HG03460 (cell line): Measurements from ENCODE around the gene LST1.

Experiments used
- ATAC-seq: cut with Tn5 transposase; IDR thresholded peaks from one replicate; pipeline ENCODE4 v1.9.1; 2021; ENCODE audit not compliant: unreplicated experiment

LST1 gene

GRCh38 chr6:31559958-31560696 is 25.9 kb upstream of the LST1 start:
- ATAC-seq, result peak; percentile 70

DNA sequence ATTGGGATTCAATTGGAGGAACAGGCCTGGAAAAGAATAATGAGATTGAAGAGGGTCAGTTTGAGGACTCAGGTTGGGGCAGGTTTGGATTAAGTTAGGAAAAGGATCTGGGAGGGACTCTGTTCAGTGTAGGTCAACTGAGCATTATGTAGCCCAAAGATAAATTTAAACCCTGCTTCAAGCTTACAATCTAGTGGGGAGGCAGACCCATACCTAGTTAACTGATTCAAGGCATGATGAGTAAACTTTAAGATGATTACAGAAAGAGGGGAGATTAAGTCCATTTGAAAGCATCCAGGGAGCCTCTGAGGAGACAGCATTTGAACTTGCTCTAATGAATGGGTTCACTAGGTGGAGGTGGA is 25.4 kb upstream of the LST1 start:
- ATAC-seq, result no peak

GRCh38 chr6:31567531-31568370 is 18.3 kb upstream of the LST1 start:
- no peak for ATAC-seq

- ATAC-seq, result peak; percentile 56
These were observed 17.5 kb upstream of the LST1 start for GRCh38 chr6:31568537-31568961.

DNA sequence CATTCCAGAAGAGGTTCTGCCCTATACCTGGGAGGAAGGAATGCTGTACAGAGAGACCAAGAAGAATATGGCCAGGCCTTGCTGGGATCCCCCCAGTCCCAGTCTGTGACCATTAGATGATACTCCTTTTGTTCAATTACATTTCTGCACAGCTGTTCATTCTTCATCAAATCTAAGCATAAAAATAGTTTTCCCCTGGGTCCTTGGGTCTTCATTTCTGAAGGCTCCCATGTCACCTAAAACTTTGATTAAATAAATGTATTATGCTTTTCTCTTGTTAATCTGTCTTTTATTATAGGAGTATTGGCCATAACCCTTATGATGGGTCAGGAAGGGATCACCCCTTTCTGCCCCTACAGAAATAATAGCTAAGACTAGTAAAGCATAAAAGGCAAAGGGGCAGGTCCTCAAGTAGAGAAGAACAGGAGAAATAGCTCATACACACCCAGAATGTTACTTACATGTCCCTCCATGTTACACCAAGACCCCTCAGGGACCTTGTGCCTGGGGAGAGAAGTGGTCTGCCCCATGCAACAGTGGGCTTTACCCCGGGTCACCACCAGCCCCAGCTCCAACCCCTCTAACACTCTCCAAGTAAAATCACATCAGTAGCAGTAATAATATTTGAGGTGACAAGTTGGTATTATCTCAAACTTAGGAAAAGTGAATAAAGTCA is 16.1 kb upstream of the LST1 start:
- no peak for ATAC-seq

GRCh38 chr6:31572041-31572911 is 13.8 kb upstream of the LST1 start, which contains the start of gene LTA:
Gene LTA, plus strand, starts transcription at chr6:31572289. Its CDS starts 454 bp downstream, at chr6:31572743.
- ATAC-seq, result peak; percentile 38

- ATAC-seq, result no peak
These were observed 12.6 kb upstream of the LST1 start for GRCh38 chr6:31573239-31574105.

DNA sequence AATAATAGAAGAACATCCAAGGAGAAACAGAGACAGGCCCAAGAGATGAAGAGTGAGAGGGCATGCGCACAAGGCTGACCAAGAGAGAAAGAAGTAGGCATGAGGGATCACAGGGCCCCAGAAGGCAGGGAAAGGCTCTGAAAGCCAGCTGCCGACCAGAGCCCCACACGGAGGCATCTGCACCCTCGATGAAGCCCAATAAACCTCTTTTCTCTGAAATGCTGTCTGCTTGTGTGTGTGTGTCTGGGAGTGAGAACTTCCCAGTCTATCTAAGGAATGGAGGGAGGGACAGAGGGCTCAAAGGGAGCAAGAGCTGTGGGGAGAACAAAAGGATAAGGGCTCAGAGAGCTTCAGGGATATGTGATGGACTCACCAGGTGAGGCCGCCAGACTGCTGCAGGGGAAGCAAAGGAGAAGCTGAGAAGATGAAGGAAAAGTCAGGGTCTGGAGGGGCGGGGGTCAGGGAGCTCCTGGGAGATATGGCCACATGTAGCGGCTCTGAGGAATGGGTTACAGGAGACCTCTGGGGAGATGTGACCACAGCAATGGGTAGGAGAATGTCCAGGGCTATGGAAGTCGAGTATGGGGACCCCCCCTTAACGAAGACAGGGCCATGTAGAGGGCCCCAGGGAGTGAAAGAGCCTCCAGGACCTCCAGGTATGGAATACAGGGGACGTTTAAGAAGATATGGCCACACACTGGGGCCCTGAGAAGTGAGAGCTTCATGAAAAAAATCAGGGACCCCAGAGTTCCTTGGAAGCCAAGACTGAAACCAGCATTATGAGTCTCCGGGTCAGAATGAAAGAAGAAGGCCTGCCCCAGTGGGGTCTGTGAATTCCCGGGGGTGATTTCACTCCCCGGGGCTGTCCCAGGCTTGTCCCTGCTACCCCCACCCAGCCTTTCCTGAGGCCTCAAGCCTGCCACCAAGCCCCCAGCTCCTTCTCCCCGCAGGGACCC is 11.7 kb upstream of the LST1 start:
- no peak for ATAC-seq

DNA sequence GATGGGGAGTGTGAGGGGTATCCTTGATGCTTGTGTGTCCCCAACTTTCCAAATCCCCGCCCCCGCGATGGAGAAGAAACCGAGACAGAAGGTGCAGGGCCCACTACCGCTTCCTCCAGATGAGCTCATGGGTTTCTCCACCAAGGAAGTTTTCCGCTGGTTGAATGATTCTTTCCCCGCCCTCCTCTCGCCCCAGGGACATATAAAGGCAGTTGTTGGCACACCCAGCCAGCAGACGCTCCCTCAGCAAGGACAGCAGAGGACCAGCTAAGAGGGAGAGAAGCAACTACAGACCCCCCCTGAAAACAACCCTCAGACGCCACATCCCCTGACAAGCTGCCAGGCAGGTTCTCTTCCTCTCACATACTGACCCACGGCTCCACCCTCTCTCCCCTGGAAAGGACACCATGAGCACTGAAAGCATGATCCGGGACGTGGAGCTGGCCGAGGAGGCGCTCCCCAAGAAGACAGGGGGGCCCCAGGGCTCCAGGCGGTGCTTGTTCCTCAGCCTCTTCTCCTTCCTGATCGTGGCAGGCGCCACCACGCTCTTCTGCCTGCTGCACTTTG is 10.7 kb upstream of the LST1 start, which contains the start of gene TNF:
TNF (plus strand) TSS at position 231 of the 567 bp plus-strand sequence; CDS start at position 408, 177 bp downstream.
- no peak for ATAC-seq

DNA sequence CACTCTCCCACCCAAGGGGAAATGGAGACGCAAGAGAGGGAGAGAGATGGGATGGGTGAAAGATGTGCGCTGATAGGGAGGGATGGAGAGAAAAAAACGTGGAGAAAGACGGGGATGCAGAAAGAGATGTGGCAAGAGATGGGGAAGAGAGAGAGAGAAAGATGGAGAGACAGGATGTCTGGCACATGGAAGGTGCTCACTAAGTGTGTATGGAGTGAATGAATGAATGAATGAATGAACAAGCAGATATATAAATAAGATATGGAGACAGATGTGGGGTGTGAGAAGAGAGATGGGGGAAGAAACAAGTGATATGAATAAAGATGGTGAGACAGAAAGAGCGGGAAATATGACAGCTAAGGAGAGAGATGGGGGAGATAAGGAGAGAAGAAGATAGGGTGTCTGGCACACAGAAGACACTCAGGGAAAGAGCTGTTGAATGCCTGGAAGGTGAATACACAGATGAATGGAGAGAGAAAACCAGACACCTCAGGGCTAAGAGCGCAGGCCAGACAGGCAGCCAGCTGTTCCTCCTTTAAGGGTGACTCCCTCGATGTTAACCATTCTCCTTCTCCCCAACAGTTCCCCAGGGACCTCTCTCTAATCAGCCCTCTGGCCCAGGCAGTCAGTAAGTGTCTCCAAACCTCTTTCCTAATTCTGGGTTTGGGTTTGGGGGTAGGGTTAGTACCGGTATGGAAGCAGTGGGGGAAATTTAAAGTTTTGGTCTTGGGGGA is 10.0 kb upstream of the LST1 start:
- no peak for ATAC-seq

DNA sequence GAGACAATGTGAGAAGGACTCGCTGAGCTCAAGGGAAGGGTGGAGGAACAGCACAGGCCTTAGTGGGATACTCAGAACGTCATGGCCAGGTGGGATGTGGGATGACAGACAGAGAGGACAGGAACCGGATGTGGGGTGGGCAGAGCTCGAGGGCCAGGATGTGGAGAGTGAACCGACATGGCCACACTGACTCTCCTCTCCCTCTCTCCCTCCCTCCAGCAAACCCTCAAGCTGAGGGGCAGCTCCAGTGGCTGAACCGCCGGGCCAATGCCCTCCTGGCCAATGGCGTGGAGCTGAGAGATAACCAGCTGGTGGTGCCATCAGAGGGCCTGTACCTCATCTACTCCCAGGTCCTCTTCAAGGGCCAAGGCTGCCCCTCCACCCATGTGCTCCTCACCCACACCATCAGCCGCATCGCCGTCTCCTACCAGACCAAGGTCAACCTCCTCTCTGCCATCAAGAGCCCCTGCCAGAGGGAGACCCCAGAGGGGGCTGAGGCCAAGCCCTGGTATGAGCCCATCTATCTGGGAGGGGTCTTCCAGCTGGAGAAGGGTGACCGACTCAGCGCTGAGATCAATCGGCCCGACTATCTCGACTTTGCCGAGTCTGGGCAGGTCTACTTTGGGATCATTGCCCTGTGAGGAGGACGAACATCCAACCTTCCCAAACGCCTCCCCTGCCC is 9.0 kb upstream of the LST1 start:
- no peak for ATAC-seq

DNA sequence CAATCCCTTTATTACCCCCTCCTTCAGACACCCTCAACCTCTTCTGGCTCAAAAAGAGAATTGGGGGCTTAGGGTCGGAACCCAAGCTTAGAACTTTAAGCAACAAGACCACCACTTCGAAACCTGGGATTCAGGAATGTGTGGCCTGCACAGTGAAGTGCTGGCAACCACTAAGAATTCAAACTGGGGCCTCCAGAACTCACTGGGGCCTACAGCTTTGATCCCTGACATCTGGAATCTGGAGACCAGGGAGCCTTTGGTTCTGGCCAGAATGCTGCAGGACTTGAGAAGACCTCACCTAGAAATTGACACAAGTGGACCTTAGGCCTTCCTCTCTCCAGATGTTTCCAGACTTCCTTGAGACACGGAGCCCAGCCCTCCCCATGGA is 8.5 kb upstream of the LST1 start:
- ATAC-seq, result no peak

GRCh38 chr6:31578184-31579118 is 7.6 kb upstream of the LST1 start:
- no peak for ATAC-seq

DNA sequence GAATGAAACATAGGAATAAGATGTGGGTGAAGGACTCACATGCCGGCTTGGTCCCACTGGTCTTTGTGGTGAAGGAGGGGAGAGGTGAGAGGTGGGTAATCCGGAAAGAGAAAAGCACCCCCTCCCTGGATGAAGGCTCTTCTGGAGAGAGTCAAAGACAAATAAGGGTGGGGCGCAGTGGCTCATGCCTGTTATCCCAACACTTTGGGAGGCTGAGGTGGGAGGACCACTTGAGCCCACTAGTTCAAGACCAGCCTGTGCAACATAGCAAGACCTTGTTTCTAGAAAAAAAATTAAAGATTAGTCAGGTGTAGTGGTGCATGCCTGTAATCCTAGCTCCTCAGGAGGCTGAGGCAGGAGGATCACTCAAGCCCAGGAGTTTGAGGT is 7.0 kb upstream of the LST1 start:
- no peak for ATAC-seq

DNA sequence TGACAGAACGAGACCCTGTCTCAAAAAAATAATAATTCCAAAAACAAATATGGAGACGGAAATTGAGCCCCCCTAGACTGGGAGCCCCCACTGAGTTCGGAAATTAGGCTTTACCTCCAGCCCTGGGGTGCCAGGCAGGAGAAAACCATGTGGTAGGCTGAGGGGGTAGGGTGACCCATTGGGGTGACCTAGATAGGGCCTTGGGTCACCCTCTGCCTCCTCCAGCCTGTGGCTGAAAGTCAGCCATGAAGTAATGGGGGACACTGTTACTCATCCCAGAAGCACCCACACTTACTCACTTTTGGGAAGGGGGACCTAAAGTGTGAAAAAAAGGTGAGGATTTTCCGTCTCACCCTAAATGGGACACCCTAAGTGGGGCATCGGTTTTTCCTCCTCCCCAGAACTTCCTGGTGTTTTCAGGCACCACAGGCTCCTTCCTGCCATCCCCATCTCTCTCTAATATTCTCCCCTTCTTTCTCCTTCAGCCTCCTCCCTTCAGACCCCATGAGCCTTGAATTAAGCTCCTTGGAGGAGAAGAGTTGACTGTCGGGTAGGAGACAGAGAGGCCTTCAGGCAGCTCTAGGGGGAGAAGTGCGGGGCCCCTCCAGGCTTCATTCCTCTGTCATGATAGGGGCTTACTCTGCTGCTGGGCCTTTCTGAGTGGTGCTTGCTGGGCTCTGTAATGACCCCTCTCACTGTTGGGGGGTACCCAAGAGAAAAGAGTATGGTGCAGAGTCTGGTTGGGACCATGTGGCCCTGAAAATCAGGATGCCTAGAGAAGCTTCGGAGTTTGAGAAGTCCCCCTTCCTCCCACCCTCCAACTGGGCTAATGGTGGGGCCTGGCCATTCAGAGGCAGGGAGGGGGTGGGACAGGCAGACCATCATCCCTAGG is 6.3 kb upstream of the LST1 start:
- no peak for ATAC-seq
